Neural progenitor cell (in vitro differentiated cells): ENCODE measurements around the gene SEPTIN8.
A peak's percentile ranks its signal among the peaks of the same experiment; 100 is the strongest.

Source experiments
- EZH2 ChIP-seq: fragments of 200-600 bp; sonication (generic); IDR thresholded peaks from 2 replicates; pipeline ENCODE4 v1.6.1; 2017; ENCODE audit warnings: antibody characterized with exemption, mild to moderate bottlenecking, moderate library complexity
- TF ChIP-seq, protein P1 (sequence below): fragments of 200-600 bp; sonication (generic); IDR thresholded peaks from 2 replicates; pipeline ENCODE4 v1.5.1; 2017; ENCODE audit warnings: antibody characterized with exemption, mild to moderate bottlenecking

DNA sequence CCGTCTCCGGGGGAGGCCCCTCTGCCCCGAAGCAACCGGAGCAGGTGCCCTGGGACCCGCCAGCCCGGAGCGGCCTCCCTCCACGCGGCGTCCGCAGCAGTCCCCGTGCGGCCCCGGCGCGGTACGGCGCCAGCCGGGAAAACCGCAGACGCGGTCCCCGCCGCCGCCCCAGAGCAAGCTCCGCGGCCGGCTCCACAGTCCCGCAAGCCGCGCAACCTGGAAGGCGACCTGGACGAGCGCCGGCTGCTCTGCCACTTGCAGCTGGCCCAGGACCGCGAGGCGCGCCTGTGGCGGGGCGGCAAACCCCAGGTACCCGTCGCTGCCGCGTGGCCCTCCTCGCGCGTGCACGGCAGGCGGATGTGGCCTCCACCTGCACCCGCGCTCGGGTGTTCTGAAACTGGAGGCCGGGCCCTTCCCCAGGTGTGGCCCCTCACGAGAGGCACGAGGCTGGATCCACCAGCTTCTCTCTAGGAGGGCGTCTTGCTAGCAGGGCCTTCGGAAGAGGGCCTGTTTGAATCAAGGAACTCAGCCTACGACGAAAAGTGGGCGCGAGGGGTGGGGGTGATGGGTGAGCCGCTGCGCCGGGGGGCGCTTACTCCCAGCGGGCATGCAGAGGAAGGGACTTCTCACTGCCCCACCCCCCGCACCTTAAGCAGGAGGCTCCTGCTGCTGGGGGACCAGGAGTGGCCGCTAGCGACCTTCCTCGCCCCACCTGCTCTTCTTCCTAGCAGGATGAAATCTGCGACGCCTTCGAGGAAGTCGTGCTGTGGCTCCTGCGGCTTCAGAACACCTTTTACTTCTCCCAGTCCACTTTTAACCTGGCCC, 29.2 kb downstream of the SEPTIN8 start:
- TF ChIP-seq, protein P1, sequence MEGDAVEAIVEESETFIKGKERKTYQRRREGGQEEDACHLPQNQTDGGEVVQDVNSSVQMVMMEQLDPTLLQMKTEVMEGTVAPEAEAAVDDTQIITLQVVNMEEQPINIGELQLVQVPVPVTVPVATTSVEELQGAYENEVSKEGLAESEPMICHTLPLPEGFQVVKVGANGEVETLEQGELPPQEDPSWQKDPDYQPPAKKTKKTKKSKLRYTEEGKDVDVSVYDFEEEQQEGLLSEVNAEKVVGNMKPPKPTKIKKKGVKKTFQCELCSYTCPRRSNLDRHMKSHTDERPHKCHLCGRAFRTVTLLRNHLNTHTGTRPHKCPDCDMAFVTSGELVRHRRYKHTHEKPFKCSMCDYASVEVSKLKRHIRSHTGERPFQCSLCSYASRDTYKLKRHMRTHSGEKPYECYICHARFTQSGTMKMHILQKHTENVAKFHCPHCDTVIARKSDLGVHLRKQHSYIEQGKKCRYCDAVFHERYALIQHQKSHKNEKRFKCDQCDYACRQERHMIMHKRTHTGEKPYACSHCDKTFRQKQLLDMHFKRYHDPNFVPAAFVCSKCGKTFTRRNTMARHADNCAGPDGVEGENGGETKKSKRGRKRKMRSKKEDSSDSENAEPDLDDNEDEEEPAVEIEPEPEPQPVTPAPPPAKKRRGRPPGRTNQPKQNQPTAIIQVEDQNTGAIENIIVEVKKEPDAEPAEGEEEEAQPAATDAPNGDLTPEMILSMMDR = no peak
- peak; percentile 100 for TF ChIP-seq EZH2
